NT2/D1 (cell line): ENCODE data around the gene BCO2.

Experiments
- SUZ12 ChIP-seq: IDR thresholded peaks from 2 replicates; pipeline ENCODE4 v1.6.1; 2011; ENCODE audit not compliant: insufficient read length, insufficient read depth; ENCODE audit errors: extremely low read depth
- YY1 ChIP-seq: IDR thresholded peaks from 2 replicates; pipeline ENCODE4 v1.6.1; 2011; ENCODE audit not compliant: insufficient read length, insufficient read depth
- ZNF274 ChIP-seq: IDR thresholded peaks from 2 replicates; pipeline ENCODE4 v1.6.1; 2011; ENCODE audit warnings: mild to moderate bottlenecking, low read depth, low read length

GRCh38 chr11:112186304-112186703 is 11.0 kb downstream of the BCO2 start:
- no peak for TF ChIP-seq ZNF274
- no peak for TF ChIP-seq SUZ12
- TF ChIP-seq YY1 = no peak
